ENCODE measurements around the gene LGALSL. TPM values are rescaled to one million over a fixed set of nuclear protein-coding genes. Genes with fewer than 3 reads are reported as not detected.

Gene LGALSL
- polyA plus RNA-seq, 1 donor (not counting 4 experiments of a cell fraction or from before 2014, with no cell fraction given) = 55.4 TPM

- Histone ChIP-seq H3K4me3 (ENCODE audit: control insufficient read depth in 2 of 3, extremely low read depth in 1 of 3, insufficient read depth in 2 of 3, low read depth in 1 of 3, low read length in 3 of 3) (peak overlapping the region in 1 of 3 experiments; percentile 7), H2AFZ (ENCODE audit: control insufficient read depth, low read length) (no peak overlapping the region)
Observed at GRCh38 chr2:64405581-64406406, 48.2 kb upstream of the LGALSL start.

GRCh38 chr2:64406407-64406774 is 47.6 kb upstream of the LGALSL start:
- DNase-seq (ENCODE audit: low read depth, low spot score) (no peak), FAIRE-seq (no peak)
- no peak overlapping the region for H3K9ac ChIP-seq (ENCODE audit: control insufficient read depth, extremely low read depth, insufficient read depth, low read length)
- peaks cover 2% of the 10 kb centered on the region for H3K9me1 ChIP-seq (ENCODE audit: control insufficient read depth, extremely low read depth, insufficient read depth, low read length)
- no peaks in the 10 kb centered on the region for H3K36me3 ChIP-seq (ENCODE audit: control insufficient read depth in 2 of 2, extremely low read depth in 1 of 2, insufficient read depth in 2 of 2, low read length in 2 of 2)
- H3K4me1 ChIP-seq (ENCODE audit: control insufficient read depth, extremely low read depth, insufficient read depth, low read length) = peaks cover 21% of the 10 kb centered on the region
- H2AFZ ChIP-seq (ENCODE audit: control insufficient read depth, low read length) = no peak overlapping the region
- TF ChIP-seq EZH2 (IDR thresholded peaks at IDR 0.05; ENCODE audit: low read length) (no peak), CTCF (optimal IDR thresholded peaks at IDR 0.05 in 1 of 3, IDR thresholded peaks at IDR 0.05 in 1 of 3, conservative IDR thresholded peaks at IDR 0.05 in 1 of 3; ENCODE audit: extremely low read depth in 1 of 3, insufficient read depth in 2 of 3, low read length in 3 of 3) (no peak)
- dilution Hi-C loops (cut with MboI; ENCODE audit: extremely low pct_ligation_motif_present, low sequenced_read_pairs) = no loop called here
- no peak overlapping the region for H3K4me3 ChIP-seq (ENCODE audit: control insufficient read depth in 2 of 3, extremely low read depth in 1 of 3, insufficient read depth in 2 of 3, low read depth in 1 of 3, low read length in 3 of 3)
- H3K27ac ChIP-seq (ENCODE audit: control insufficient read depth, insufficient read depth, low read length) = no peak overlapping the region
- no peak overlapping the region for H3K4me2 ChIP-seq (ENCODE audit: control insufficient read depth, extremely low read depth, insufficient read depth, low read depth, low read length)
- no peaks in the 10 kb centered on the region for H3K9me3 ChIP-seq (ENCODE audit: control insufficient read depth, low read depth, low read length)
- H3K79me2 ChIP-seq (ENCODE audit: control insufficient read depth, insufficient read depth, low read length) = no peaks in the 10 kb centered on the region
- no peaks in the 10 kb centered on the region for H4K20me1 ChIP-seq (ENCODE audit: control insufficient read depth, extremely low read depth, insufficient read depth, low read length)
- no peaks in the 10 kb centered on the region for H3K27me3 ChIP-seq (ENCODE audit: control insufficient read depth, extremely low read depth, insufficient read depth, low read length)

More at GRCh38 chr2:64405581-64406406, 48.2 kb upstream of the LGALSL start:
- Histone ChIP-seq H3K4me1 (ENCODE audit: control insufficient read depth, extremely low read depth, insufficient read depth, low read length) (peaks cover 25% of the 10 kb centered on the region), H3K9ac (ENCODE audit: control insufficient read depth, extremely low read depth, insufficient read depth, low read length) (no peak overlapping the region), H3K27ac (ENCODE audit: control insufficient read depth, insufficient read depth, low read length) (no peak overlapping the region), H3K36me3 (ENCODE audit: control insufficient read depth in 2 of 2, extremely low read depth in 1 of 2, insufficient read depth in 2 of 2, low read length in 2 of 2) (no peaks in the 10 kb centered on the region), H3K9me3 (ENCODE audit: control insufficient read depth, low read depth, low read length) (no peaks in the 10 kb centered on the region), H3K9me1 (ENCODE audit: control insufficient read depth, extremely low read depth, insufficient read depth, low read length) (peaks cover 2% of the 10 kb centered on the region), H3K79me2 (ENCODE audit: control insufficient read depth, insufficient read depth, low read length) (no peaks in the 10 kb centered on the region), H3K4me2 (ENCODE audit: control insufficient read depth, extremely low read depth, insufficient read depth, low read depth, low read length) (peak overlapping the region; percentile 27), H3K27me3 (ENCODE audit: control insufficient read depth, extremely low read depth, insufficient read depth, low read length) (no peaks in the 10 kb centered on the region), H4K20me1 (ENCODE audit: control insufficient read depth, extremely low read depth, insufficient read depth, low read length) (no peaks in the 10 kb centered on the region)
- no peak for DNase-seq (ENCODE audit: low read depth, low spot score)
- dilution Hi-C loops (cut with MboI; ENCODE audit: extremely low pct_ligation_motif_present, low sequenced_read_pairs) = no loop called here
- TF ChIP-seq EZH2 (IDR thresholded peaks at IDR 0.05; ENCODE audit: low read length) (no peak), CTCF (optimal IDR thresholded peaks at IDR 0.05 in 1 of 3, IDR thresholded peaks at IDR 0.05 in 1 of 3, conservative IDR thresholded peaks at IDR 0.05 in 1 of 3; ENCODE audit: extremely low read depth in 1 of 3, insufficient read depth in 2 of 3, low read length in 3 of 3) (no peak)
- peak; percentile 63 for FAIRE-seq
